OCI-LY3 (cell line): ENCODE results near the gene ATXN1L.

Source experiments
- CTCF ChIP-seq: fragments of 200-600, 300-600 bp; sonication (generic); IDR thresholded peaks from 2 replicates; pipeline ENCODE4 v1.5.1; 2014; ENCODE audit warnings: antibody characterized with exemption, low read length, low read depth
- EZH2phosphoT487 ChIP-seq: fragments of 200-600 bp; shearing (Covaris generic); IDR thresholded peaks from 2 replicates; pipeline ENCODE4 v1.6.1; 2018; ENCODE audit warnings: antibody characterized with exemption, mixed run types, low read depth

GRCh38 chr16:71865173-71865863 lies 19.5 kb downstream of the ATXN1L start:
- no peak for TF ChIP-seq CTCF
- TF ChIP-seq EZH2phosphoT487, result no peak
